Trophoblast cell (in vitro differentiated cells and primary cell): ENCODE data around the gene ANO5.

Experiments
- DNase-seq, 2 donors: peaks; one replicate each; pipeline ENCODE4 v3.0.0-alpha.2; 2016
- H2AFZ ChIP-seq: 2 replicates; pipeline ENCODE4 v1.6.1; 2013; ENCODE audit warnings: low read length, moderate library complexity, mild to moderate bottlenecking; ENCODE audit not compliant: insufficient read depth, poor library complexity
- H2AK5ac ChIP-seq: 2 replicates; pipeline ENCODE4 v1.6.1; 2013; ENCODE audit warnings: mild to moderate bottlenecking, low read length
- H2BK120ac ChIP-seq: 2 replicates; pipeline ENCODE4 v1.6.1; 2013; ENCODE audit warnings: low read length, mild to moderate bottlenecking, moderate library complexity; ENCODE audit not compliant: insufficient read depth, poor library complexity
- H2BK12ac ChIP-seq: 2 replicates; pipeline ENCODE4 v1.6.1; 2013; ENCODE audit warnings: mild to moderate bottlenecking, low read length, moderate library complexity
- H2BK5ac ChIP-seq: 2 replicates; pipeline ENCODE4 v1.6.1; 2013; ENCODE audit warnings: low read length, low read depth, moderate library complexity, mild to moderate bottlenecking; ENCODE audit not compliant: poor library complexity
- H3K14ac ChIP-seq: 2 replicates; pipeline ENCODE4 v1.6.1; 2013; ENCODE audit warnings: mild to moderate bottlenecking, low read length
- H3K18ac ChIP-seq: 2 replicates; pipeline ENCODE4 v1.6.1; 2013; ENCODE audit warnings: mild to moderate bottlenecking, low read length
- H3K23ac ChIP-seq: 2 replicates; pipeline ENCODE4 v1.6.1; 2013; ENCODE audit warnings: low read length
- H3K27ac ChIP-seq: 2 replicates; pipeline ENCODE4 v1.5.1; 2013; ENCODE audit warnings: low read depth, mild to moderate bottlenecking, inconsistent platforms, low read length, moderate library complexity
- H3K27me3 ChIP-seq: 2 replicates; pipeline ENCODE4 v1.6.1; 2013; ENCODE audit warnings: inconsistent platforms, mild to moderate bottlenecking, low read length, moderate library complexity; ENCODE audit not compliant: insufficient read depth
- H3K36me3 ChIP-seq, 2 experiments: 1 replicate in 1 of 2; 2 replicates in 1 of 2; pipeline ENCODE4 v1.6.1; 2013; ENCODE audit warnings: low read length in 2 of 2, mild to moderate bottlenecking in 2 of 2, moderate library complexity in 1 of 2; ENCODE audit not compliant: insufficient read depth in 2 of 2, control insufficient read depth in 1 of 2
- H3K4ac ChIP-seq: 2 replicates; pipeline ENCODE4 v1.6.1; 2013; ENCODE audit warnings: low read depth, mild to moderate bottlenecking, low read length, moderate library complexity
- H3K4me1 ChIP-seq, 2 experiments: 1 replicate in 1 of 2; 2 replicates in 1 of 2; pipeline ENCODE4 v1.6.1; 2013; ENCODE audit warnings: low read length in 2 of 2, mild to moderate bottlenecking in 2 of 2, moderate library complexity in 1 of 2; ENCODE audit not compliant: insufficient read depth in 2 of 2, control insufficient read depth in 1 of 2
- H3K4me2 ChIP-seq: 2 replicates; pipeline ENCODE4 v1.6.1; 2013; ENCODE audit warnings: inconsistent platforms, mild to moderate bottlenecking, low read length, moderate library complexity
- H3K4me3 ChIP-seq: 2 replicates; pipeline ENCODE4 v1.5.1; 2013; ENCODE audit warnings: mild to moderate bottlenecking, low read depth, low read length, inconsistent platforms
- H3K79me1 ChIP-seq: one replicate; pipeline ENCODE4 v1.6.1; 2013; ENCODE audit warnings: low read length
- H3K79me2 ChIP-seq: 2 replicates; pipeline ENCODE4 v1.6.1; 2013; ENCODE audit warnings: low read length, mild to moderate bottlenecking; ENCODE audit not compliant: control insufficient read depth, insufficient read depth, poor library complexity
- H3K9ac ChIP-seq: 2 replicates; pipeline ENCODE4 v1.6.1; 2013; ENCODE audit warnings: mild to moderate bottlenecking, low read length
- H3K9me3 ChIP-seq: 2 replicates; pipeline ENCODE4 v1.6.1; 2013; ENCODE audit warnings: low read depth, mild to moderate bottlenecking, control low read depth, inconsistent platforms, low read length; ENCODE audit not compliant: insufficient read depth
- H4K12ac ChIP-seq: 2 replicates; pipeline ENCODE4 v1.6.1; 2013; ENCODE audit warnings: low read depth, mild to moderate bottlenecking, low read length, moderate library complexity
- H4K8ac ChIP-seq: 2 replicates; pipeline ENCODE4 v1.6.1; 2013; ENCODE audit warnings: low read depth, mild to moderate bottlenecking, low read length, moderate library complexity
- H4K91ac ChIP-seq: one replicate; pipeline ENCODE4 v1.6.1; 2013; ENCODE audit warnings: low read depth, mild to moderate bottlenecking, low read length, moderate library complexity
- WGBS: extraction: QIAGEN DNeasy Blood & Tissue Kit; methylation state at CpG from one replicate; pipeline ENCODE4 v1.1.7; 2013; ENCODE audit warnings: missing lambda C conversion rate; ENCODE audit not compliant: insufficient read length, insufficient coverage; ENCODE audit errors: extremely low coverage; 5-methylcytosine and 5-hydroxymethylcytosine counted together

Gene ANO5

GRCh38 chr11:22189660-22190059 lies 3.2 kb upstream of the ANO5 start:
- no peak overlapping the region for H2BK12ac ChIP-seq
- WGBS = no CpG with 5 or more reads among the region's 2 CpGs
- H2BK120ac ChIP-seq = no peak overlapping the region
- no peak for DNase-seq
- H3K9me3 ChIP-seq = no peaks in the 10 kb centered on the region
- H3K79me1 ChIP-seq = peaks cover 4% of the 10 kb centered on the region
- H3K14ac ChIP-seq = no peak overlapping the region
- H3K23ac ChIP-seq = no peak overlapping the region
- no peak overlapping the region for H4K91ac ChIP-seq
- no peak overlapping the region for H3K9ac ChIP-seq
- H2BK5ac ChIP-seq = no peak overlapping the region
- H3K27ac ChIP-seq = no peak overlapping the region
- no peak overlapping the region for H4K8ac ChIP-seq
- H3K4me2 ChIP-seq = no peak overlapping the region
- no peak overlapping the region for H3K18ac ChIP-seq
- H3K4ac ChIP-seq = no peak overlapping the region
- peaks cover 5% of the 10 kb centered on the region in 2 experiments for H3K4me1 ChIP-seq
- peaks cover 2% of the 10 kb centered on the region for H3K79me2 ChIP-seq
- H2AFZ ChIP-seq = no peak overlapping the region
- no peak overlapping the region for H3K4me3 ChIP-seq
- H2AK5ac ChIP-seq = no peak overlapping the region
- no peaks in the 10 kb centered on the region for H3K36me3 ChIP-seq
- no peaks in the 10 kb centered on the region for H3K27me3 ChIP-seq
- H4K12ac ChIP-seq = no peak overlapping the region

- peaks cover 5% of the 10 kb centered on the region in 2 experiments for H3K4me1 ChIP-seq
- no peak overlapping the region for H4K8ac ChIP-seq
- no peak overlapping the region for H2BK5ac ChIP-seq
- peaks cover 4% of the 10 kb centered on the region for H3K79me1 ChIP-seq
- H3K9ac ChIP-seq = no peak overlapping the region
- no peak overlapping the region for H2AK5ac ChIP-seq
- H2BK12ac ChIP-seq = no peak overlapping the region
- H3K4me2 ChIP-seq = no peak overlapping the region
- no CpG with 5 or more reads among the region's 7 CpGs for WGBS
- H4K91ac ChIP-seq = no peak overlapping the region
- DNase-seq = no peak
- H2AFZ ChIP-seq = no peak overlapping the region
- H3K4me3 ChIP-seq = no peak overlapping the region
- no peak overlapping the region for H3K4ac ChIP-seq
- no peak overlapping the region for H3K14ac ChIP-seq
- H3K79me2 ChIP-seq = peaks cover 2% of the 10 kb centered on the region
- H3K9me3 ChIP-seq = no peaks in the 10 kb centered on the region
- no peaks in the 10 kb centered on the region for H3K27me3 ChIP-seq
- no peak overlapping the region for H3K23ac ChIP-seq
- H3K27ac ChIP-seq = no peak overlapping the region
- H2BK120ac ChIP-seq = no peak overlapping the region
- H4K12ac ChIP-seq = no peak overlapping the region
- no peaks in the 10 kb centered on the region for H3K36me3 ChIP-seq
- H3K18ac ChIP-seq = no peak overlapping the region
Measured at GRCh38 chr11:22190827-22191463, 1.9 kb upstream of the ANO5 start.

GRCh38 chr11:22192289-22192641 lies 620 bp upstream of the ANO5 start:
- Histone ChIP-seq H3K27ac (no peak overlapping the region), H2AK5ac (no peak overlapping the region), H3K18ac (peak overlapping the region; percentile 38), H4K12ac (no peak overlapping the region), H3K4me2 (peak overlapping the region; percentile 85), H2BK12ac (no peak overlapping the region), H3K4me1 (peaks cover 5% of the 10 kb centered on the region in 2 experiments), H3K79me1 (peaks cover 4% of the 10 kb centered on the region), H4K8ac (peak overlapping the region; percentile 70), H3K14ac (peak overlapping the region; percentile 33), H3K4ac (no peak overlapping the region), H2BK120ac (peak overlapping the region; percentile 12), H3K4me3 (peak overlapping the region; percentile 78), H2BK5ac (no peak overlapping the region), H3K36me3 (no peaks in the 10 kb centered on the region), H3K9me3 (no peaks in the 10 kb centered on the region), H3K23ac (no peak overlapping the region), H4K91ac (peak overlapping the region; percentile 9), H3K79me2 (peaks cover 2% of the 10 kb centered on the region), H2AFZ (peak overlapping the region; percentile 78), H3K27me3 (no peaks in the 10 kb centered on the region), H3K9ac (peak overlapping the region; percentile 62)
- WGBS = no CpG with 5 or more reads among the region's 7 CpGs
- no peak for DNase-seq

- H3K4me2 ChIP-seq = peak overlapping the region; percentile 85
- H3K36me3 ChIP-seq = no peaks in the 10 kb centered on the region
- peak overlapping the region; percentile 78 for H3K4me3 ChIP-seq
- H3K27ac ChIP-seq = no peak overlapping the region
- peaks cover 4% of the 10 kb centered on the region for H3K79me1 ChIP-seq
- peaks cover 5% of the 10 kb centered on the region in 2 experiments for H3K4me1 ChIP-seq
- H2AK5ac ChIP-seq = no peak overlapping the region
- H3K79me2 ChIP-seq = peaks cover 2% of the 10 kb centered on the region
- H3K14ac ChIP-seq = no peak overlapping the region
- peak overlapping the region; percentile 48 for H2AFZ ChIP-seq
- no peak overlapping the region for H3K9ac ChIP-seq
- no peak for DNase-seq
- no peak overlapping the region for H4K12ac ChIP-seq
- no peak overlapping the region for H3K23ac ChIP-seq
- H3K9me3 ChIP-seq = no peaks in the 10 kb centered on the region
- WGBS = no CpG with 5 or more reads among the region's 39 CpGs
- H4K91ac ChIP-seq = no peak overlapping the region
- H3K4ac ChIP-seq = no peak overlapping the region
- H4K8ac ChIP-seq = peak overlapping the region; percentile 3
- H2BK5ac ChIP-seq = no peak overlapping the region
- no peak overlapping the region for H2BK12ac ChIP-seq
- no peak overlapping the region for H2BK120ac ChIP-seq
- no peaks in the 10 kb centered on the region for H3K27me3 ChIP-seq
- no peak overlapping the region for H3K18ac ChIP-seq
Measured at GRCh38 chr11:22193348-22194051, 615 bp downstream of the ANO5 start.
